ENCODE data around the gene COG6.

- TF ChIP-seq EZH2 (IDR thresholded peaks at IDR 0.05; ENCODE audit: insufficient read depth, poor library complexity, severe bottlenecking) (no peak), EZH2phosphoT487 (IDR thresholded peaks at IDR 0.05; ENCODE audit: insufficient read depth, low read depth) (no peak)
These were observed 121.0 kb downstream of the COG6 start for GRCh38 chr13:39776439-39776838.

All from GM23248 (cell line).